GM21717 (cell line): Measurements from ENCODE around the gene ATP6V0C.
"Not testable (repeated sequence)": the region's sequence is repeated elsewhere in the genome, so short reads cannot be mapped to it uniquely, and the experiment has no call there.

Source experiments
- ATAC-seq: cut with Tn5 transposase; IDR thresholded peaks from one replicate; pipeline ENCODE4 v1.9.1; 2021; ENCODE audit warnings: mild to moderate bottlenecking, moderate library complexity; ENCODE audit not compliant: unreplicated experiment

Gene ATP6V0C

GRCh38 chr16:2474877-2475412 lies 38.8 kb upstream of the ATP6V0C start, which contains the start of gene TBC1D24:
Gene TBC1D24 (plus strand): TSS chr16:2475127. CDS start chr16:2496149, 21,022 bp downstream.
- peak; percentile 40 for ATAC-seq

GRCh38 chr16:2475413-2476344 lies 38.1 kb upstream of the ATP6V0C start:
- peak; percentile 7 for ATAC-seq

GRCh38 chr16:2476345-2476720 lies 37.4 kb upstream of the ATP6V0C start:
- ATAC-seq, result no peak

- no peak for ATAC-seq
Observed at GRCh38 chr16:2476741-2477140, 37.0 kb upstream of the ATP6V0C start.

GRCh38 chr16:2477327-2477726 lies 36.4 kb upstream of the ATP6V0C start:
- no peak for ATAC-seq

- ATAC-seq, result no peak
Observed at GRCh38 chr16:2478279-2478678, 35.5 kb upstream of the ATP6V0C start.

- ATAC-seq, result not testable (repeated sequence)
Observed at GRCh38 chr16:2479996-2480395, 33.8 kb upstream of the ATP6V0C start.

GRCh38 chr16:2480948-2481347 lies 32.8 kb upstream of the ATP6V0C start:
- no peak for ATAC-seq

- ATAC-seq, result no peak
Observed at GRCh38 chr16:2481676-2482075, 32.1 kb upstream of the ATP6V0C start.

- ATAC-seq, result no peak
Observed at GRCh38 chr16:2482249-2482648, 31.5 kb upstream of the ATP6V0C start.

GRCh38 chr16:2482708-2483534 lies 30.8 kb upstream of the ATP6V0C start:
- no peak for ATAC-seq

- no peak for ATAC-seq
Observed at GRCh38 chr16:2483939-2484897, 29.5 kb upstream of the ATP6V0C start.

- ATAC-seq, result no peak
Observed at GRCh38 chr16:2484898-2485508, 28.7 kb upstream of the ATP6V0C start.

GRCh38 chr16:2485811-2486507 lies 27.8 kb upstream of the ATP6V0C start:
- ATAC-seq, result no peak

- ATAC-seq, result peak; percentile 49
Observed at GRCh38 chr16:2486645-2487516, 26.9 kb upstream of the ATP6V0C start.

- ATAC-seq, result no peak
Observed at GRCh38 chr16:2487517-2487842, 26.3 kb upstream of the ATP6V0C start.

- no peak for ATAC-seq
Observed at GRCh38 chr16:2487903-2488531, 25.7 kb upstream of the ATP6V0C start.

GRCh38 chr16:2489581-2489980 lies 24.2 kb upstream of the ATP6V0C start:
- no peak for ATAC-seq
